RPMI8226 (cell line): Measurements from ENCODE around the gene GABRB1.
"Not testable (repeated sequence)": the region's sequence is repeated elsewhere in the genome, so short reads cannot be mapped to it uniquely, and the experiment has no call there.

Experiments used
- DNase-seq: peaks from one replicate; pipeline ENCODE4 v3.0.0-alpha.2; 2015

GABRB1 gene

DNA sequence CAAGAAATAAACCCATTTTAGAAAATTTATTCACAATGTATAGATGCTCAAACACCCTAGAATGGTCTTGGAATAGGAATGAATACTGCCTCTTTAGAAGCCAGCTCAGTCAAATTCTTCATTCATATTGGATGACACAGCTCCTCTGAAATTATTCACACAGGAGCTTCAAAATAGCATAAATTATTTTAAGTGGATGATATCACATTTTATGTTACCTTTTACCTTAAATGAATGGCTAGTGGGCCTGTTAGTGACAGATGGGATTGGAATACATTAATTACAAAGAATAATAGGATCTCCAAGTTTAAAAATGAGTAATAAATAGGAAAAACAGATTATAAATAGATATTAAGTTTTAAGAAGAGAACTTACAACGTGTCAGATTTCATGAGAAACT lies 184.4 kb downstream of the GABRB1 start:
- no peak for DNase-seq

DNA sequence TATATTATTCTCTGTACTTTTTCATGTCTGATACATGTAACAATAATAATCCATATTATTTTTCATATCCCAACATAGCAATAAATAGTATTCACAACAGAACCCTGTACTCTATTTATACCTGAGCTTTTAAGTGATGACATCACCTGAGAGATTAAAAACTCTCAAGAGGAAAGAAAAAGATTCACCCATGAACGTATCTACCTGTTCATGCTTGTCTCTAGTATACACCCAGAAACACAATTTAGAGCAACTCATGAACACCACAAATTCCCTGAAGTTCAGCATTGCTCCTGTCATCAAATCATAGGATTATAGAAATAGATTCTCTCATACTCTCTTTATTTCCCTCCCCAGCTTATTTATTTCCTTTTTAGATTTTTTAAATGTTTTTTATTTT lies 185.9 kb downstream of the GABRB1 start:
- DNase-seq: no peak

GRCh38 chr4:47217884-47218283 lies 186.5 kb downstream of the GABRB1 start:
- no peak for DNase-seq

- no peak for DNase-seq
Observed at GRCh38 chr4:47218631-47219030, 187.3 kb downstream of the GABRB1 start.

DNA sequence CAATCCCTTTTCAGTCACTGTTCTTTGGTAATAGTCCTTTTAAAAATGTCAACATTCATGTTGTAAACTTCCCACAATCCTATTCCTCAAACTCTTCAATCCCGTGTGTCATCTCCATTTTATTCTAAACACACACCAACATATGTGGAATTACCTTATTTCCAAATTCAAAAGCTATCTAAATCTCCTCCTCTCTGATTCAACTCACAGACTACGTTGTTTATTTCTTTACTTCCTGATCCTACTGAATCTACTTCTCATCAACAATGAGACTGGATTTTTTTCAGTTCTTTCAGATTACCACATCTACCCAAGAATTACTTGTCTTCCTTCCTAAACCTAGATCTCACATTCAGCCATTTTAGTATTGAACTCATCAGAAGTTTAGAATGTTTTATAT lies 188.2 kb downstream of the GABRB1 start:
- DNase-seq: no peak

DNA sequence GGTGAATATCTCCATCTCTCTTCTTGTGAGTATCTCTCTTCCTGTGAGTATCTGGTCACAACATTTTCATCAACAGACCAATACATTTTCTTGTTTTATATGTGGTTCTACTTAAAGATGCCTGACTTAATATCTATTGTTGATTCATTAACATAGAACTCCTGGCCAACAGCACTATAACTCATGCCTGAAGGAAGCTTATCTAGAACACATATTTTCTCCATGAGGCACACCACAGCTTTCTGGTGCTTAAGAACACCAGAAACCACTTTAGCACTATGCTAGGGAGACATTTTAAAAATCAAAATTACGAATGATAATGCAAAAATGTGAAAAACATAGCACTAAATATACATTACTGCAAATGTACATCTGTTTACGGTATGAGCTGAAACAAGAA lies 190.4 kb downstream of the GABRB1 start:
- no peak for DNase-seq

GRCh38 chr4:47222276-47222675 lies 190.9 kb downstream of the GABRB1 start:
- DNase-seq: no peak

DNA sequence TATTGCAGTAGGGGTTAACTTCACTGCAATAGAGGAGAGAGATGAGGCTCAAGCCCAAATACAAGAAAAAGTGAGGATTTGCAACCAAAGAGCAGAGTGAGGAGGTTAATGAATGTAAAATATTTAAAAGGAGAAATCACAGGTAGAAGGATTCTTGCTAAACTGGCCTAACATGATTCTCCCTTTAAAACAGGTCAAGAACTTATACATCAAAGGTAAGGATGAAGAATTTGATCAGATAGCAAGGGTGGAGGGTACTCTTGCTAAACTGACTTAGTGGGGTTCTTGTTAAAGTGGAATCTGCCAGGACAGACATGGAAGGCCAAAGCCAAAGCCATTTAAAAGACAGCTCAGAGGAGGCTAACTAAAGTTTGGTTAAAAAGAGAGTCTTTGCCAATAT lies 193.0 kb downstream of the GABRB1 start:
- DNase-seq: no peak

GRCh38 chr4:47235721-47236120 lies 204.4 kb downstream of the GABRB1 start:
- DNase-seq: no peak

- DNase-seq: no peak
Observed at GRCh38 chr4:47238667-47239066, 207.3 kb downstream of the GABRB1 start.

- no peak for DNase-seq
Observed at GRCh38 chr4:47239649-47240048, 208.3 kb downstream of the GABRB1 start.

DNA sequence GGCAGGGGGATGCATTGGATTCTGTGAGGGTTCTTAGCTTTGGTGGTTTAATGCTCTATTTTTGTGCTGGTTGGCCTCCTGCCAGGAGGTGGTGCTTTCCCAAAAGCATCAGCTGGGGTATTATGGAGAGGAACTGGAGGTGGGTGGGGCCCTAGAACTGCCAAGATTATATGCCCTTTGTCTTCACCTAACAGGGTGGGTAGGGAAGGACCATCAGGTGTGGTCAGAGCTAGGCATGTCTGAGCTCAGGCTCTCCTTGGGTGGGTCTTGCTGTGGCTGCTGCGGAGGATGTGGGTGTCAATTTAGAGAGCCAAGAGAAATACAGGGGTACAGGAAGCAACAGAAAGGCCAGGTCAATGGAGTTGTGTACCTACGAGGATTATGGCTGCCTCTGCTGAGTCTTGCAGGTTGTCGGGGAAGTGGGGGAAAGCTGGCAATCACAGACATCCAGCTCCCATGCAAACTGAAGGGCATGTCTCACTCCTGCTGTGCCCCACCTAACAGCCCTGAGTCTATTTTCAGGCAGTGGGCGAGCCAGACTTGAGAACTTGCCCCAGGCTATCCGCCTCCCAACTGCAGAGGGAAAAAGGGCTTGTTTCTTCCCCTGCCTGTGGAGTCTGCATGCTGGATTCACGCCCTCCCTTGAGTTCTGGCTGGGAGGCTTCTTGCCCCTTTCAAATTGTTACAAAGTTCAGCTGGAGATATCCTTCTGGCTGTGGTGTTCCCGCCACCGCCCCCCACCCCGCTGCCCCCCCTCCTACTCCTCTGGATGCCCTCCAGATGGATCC lies 220.2 kb downstream of the GABRB1 start:
- DNase-seq: no peak

DNA sequence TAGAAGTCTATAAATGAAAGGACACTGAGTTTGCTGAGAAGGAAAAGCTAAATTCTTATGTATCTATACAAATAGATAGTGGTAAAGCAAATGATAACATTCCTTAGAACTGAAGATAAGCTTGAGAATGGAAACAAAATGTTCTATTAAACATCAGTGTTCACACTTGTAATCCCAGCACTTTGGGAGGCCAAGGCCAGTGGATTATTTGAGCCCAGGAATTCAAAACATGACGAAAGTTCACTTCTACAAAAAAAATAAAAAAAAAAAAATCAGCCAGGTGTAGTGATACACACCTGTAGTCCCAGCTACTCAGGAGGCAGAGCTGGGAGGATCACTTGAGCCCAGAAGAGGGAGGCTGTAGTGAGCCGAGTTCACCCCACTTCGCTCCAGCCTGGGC lies 232.4 kb downstream of the GABRB1 start:
- no peak for DNase-seq

DNA sequence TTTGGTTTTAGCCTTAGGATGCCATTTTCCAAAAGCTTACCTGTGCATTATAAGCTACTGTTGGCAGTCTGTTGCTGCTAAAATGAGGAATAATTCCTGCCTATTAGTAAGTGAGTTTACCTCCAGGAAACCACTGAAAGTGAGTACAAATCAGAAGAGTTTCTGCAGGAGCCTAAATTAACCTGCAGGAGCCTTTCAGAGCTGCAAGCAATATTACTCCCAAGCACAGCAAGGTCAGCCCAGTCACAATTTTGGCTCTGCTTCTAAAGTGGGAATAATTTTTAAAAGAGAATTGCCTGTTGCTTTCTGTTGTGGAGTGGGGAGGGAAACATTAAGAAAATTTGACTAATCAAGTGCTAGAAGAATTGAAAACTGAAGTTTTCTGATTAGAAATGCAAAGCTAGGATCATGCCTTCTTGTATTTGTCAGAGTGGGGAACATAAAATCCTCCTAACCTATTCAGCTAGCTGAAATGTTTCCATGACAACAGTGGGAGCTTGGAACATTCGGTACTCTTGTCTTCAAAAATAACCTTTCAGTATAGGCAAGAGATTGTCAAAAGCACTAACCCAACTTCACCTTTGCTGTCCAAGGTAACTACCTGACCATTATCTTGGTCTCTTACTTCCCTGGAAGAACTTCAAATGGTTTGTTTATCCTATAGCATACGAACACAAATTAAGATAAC lies 239.0 kb downstream of the GABRB1 start:
- no peak for DNase-seq

- DNase-seq: no peak
Observed at GRCh38 chr4:47271291-47271690, 239.9 kb downstream of the GABRB1 start.

DNA sequence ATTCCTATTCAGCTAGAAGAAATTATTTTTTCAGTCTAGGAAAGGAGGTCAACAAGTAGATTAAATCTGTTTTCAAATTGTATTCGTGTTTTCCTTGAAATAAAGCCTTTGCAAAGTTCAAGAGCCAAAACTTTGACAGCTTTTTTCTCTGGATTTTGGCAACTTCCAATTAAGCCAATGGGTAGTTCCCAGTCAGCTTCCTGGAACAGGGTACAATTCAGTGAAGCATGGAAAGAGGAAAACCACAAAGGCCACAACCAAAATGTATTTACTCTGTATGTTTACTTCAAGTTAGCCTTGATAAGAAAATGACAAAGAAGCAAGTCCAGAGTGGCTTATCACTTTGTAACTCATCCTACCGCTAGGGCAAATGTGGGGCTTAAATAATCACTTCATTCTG lies 243.5 kb downstream of the GABRB1 start:
- no peak for DNase-seq

DNA sequence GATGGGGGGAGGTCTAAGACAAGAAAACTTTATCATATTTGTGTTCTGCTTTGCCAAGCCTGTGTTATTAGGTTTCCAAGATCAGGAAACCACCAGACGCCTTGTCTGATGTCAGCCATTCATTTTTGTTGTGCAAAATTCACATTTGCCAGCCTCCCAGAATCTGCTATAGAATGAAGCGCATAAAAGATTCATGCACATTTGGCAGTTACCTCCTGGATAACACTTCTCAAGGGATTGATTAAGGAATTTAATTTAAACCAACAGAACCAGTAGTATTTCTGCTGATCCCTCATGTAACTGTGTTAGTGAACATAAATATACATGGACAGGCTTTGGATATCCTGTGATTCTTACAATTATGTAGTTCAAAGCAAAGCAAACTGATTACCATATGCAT lies 244.2 kb downstream of the GABRB1 start:
- DNase-seq: no peak

GRCh38 chr4:47278631-47279030 lies 247.3 kb downstream of the GABRB1 start:
- DNase-seq: no peak

DNA sequence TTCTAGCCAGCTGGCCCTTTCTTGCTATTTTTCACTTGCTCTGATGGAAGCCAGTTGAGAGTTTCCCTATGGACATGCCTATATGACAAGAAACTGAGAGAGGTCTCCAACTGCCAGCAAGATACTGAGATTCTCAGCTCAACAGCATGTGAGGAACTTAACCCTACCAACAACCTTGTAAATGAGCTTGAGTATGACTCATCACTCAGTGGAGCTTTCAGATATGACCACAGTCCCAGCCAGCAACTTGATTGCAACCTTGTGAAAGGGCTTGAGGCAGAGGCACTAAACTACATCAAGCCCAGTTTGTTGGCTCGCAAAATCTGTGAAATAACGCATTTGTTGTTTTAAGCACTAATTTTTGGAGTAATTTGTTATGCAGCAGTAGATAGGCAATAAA lies 256.4 kb downstream of the GABRB1 start:
- DNase-seq: no peak

GRCh38 chr4:47289805-47290204 lies 258.4 kb downstream of the GABRB1 start:
- no peak for DNase-seq

DNA sequence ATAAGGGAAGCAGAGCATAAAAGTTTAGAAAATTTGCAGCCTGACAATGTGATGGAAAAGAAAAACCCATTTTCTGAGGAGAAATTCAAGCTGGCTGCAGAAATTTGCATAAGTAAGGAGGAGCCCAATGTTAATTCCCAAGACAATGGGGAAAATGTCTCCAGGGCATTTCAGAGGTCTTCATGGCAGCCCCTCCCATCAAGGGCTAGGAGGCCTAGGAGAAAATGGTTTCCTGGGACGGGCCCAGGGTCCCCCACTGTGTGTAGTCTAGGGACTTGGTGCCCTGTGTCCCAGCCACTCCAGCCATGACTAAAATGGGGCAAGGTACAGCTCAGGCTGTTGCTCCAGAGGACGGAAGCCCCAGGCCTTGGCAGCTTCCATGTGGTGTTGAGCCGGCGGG lies 259.5 kb downstream of the GABRB1 start:
- DNase-seq: not testable (repeated sequence)

DNA sequence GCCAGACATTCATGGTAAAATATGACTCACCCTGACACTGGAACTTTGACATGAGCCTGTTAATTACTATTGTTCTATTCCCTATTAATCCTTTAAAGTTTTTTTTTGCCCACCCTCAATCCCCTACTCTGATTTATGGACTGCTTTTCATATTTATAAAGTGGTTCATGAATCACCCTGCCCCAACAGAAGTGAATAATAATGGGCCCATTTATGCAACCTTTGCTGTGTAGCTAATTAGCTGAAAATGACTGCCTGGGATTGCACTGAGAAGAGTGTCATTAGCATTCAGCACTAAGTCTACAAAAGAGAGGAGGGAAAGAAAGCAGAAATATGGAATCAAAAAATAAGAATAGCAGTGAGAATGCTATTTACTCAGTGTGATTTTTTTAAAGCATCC lies 277.8 kb downstream of the GABRB1 start:
- DNase-seq: no peak

GRCh38 chr4:47312170-47312569 lies 280.8 kb downstream of the GABRB1 start:
- no peak for DNase-seq

DNA sequence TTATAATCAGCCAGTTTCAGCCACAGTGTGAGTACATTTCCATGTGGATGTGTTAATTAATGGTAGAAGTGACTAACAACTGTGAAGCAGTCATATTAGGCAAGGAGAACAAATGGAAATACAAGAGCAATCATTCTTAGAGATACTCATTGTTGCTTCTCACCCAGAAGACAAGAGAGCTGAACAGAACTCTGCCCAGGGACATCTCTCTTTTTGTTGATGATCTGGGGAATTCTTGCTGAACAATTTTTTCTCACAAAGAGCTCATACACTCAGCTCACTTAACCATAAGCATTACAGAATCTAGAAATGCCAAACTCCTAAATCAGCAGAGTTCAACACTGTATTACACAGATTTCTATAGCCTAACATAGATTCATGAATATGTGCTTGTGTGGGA lies 282.0 kb downstream of the GABRB1 start:
- DNase-seq: no peak

DNA sequence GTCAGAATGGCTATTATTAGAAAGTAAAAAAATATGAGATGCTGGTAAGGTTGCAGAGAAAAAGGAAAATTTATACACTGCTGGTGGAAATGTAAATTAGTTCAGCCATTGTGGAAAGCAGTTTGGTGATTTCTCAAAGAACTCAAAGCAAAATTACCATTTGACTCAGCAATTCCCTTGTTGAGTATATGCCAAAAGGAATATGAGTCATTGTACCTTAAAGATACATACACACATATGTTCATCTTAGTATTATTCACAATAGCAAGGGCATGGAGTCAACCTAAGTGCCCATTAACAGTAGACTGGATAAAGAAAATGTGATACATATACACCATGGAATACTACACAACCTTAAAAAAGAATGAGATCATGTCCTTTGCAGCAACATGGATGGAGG lies 284.0 kb downstream of the GABRB1 start:
- no peak for DNase-seq
